Activated naive CD8-positive, alpha-beta T cell treated with anti-CD3 and anti-CD28 coated beads for 36 hours (primary cell): ENCODE data around the gene ELMO2. TPM values are rescaled to one million over a fixed set of nuclear protein-coding genes. Genes with fewer than 3 reads are reported as not detected.

Experiments
- DNase-seq: peaks from one replicate; pipeline ENCODE4 v3.0.0; 2021
- H3K27ac Mint-ChIP-seq: one replicate; pipeline ENCODE4 v1.8.0; 2022; ENCODE audit warnings: mild to moderate bottlenecking, moderate library complexity, mixed read lengths
- H3K27me3 Mint-ChIP-seq: one replicate; pipeline ENCODE4 v1.8.0; 2022; ENCODE audit warnings: mild to moderate bottlenecking, mixed read lengths
- H3K36me3 Mint-ChIP-seq: one replicate; pipeline ENCODE4 v1.8.0; 2021; ENCODE audit warnings: mild to moderate bottlenecking, mixed read lengths
- H3K4me1 Mint-ChIP-seq: one replicate; pipeline ENCODE4 v1.8.0; 2021; ENCODE audit warnings: mixed read lengths
- H3K4me3 Mint-ChIP-seq: one replicate; pipeline ENCODE4 v1.8.0; 2022; ENCODE audit warnings: mild to moderate bottlenecking, moderate library complexity, mixed read lengths
- H3K9me3 Mint-ChIP-seq: one replicate; pipeline ENCODE4 v1.8.0; 2022; ENCODE audit warnings: mixed read lengths
- total RNA-seq, 2 experiments: library from RNA; stranded (reverse); gene quantifications; one replicate each; pipeline ENCODE4 v1.2.3, GENCODE V29; 2021

The ELMO2 gene
- total RNA-seq, 2 experiments from 2014 or later, result 33.3 to 36.0 TPM

DNA sequence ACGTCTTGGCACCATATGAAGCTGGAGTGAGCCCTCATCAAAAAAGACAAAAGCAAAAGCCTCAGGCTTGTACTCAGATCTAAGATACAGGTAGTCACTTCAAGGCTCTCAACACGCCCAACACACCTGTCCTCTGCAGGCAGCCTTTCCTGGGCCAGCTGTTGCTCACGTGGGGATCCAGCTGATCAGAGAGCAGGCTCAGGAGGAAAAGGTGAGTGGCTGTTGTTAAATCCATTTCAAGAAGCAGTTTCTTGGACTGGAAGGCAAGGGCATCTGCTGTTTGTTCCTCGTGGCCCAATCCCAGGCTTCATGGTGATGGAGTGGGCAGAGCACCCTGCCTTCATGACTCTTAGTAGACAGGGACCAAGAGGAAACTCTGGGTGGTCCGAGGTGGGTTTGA lies 39.6 kb downstream of the ELMO2 start:
- H3K9me3 Mint-ChIP-seq, result no peaks in the 10 kb centered on the region
- no peak overlapping the region for H3K4me3 Mint-ChIP-seq
- peaks cover 31% of the 10 kb centered on the region for H3K36me3 Mint-ChIP-seq
- DNase-seq, result no peak
- H3K27ac Mint-ChIP-seq, result peak overlapping the region; percentile 82
- no peaks in the 10 kb centered on the region for H3K27me3 Mint-ChIP-seq
- H3K4me1 Mint-ChIP-seq, result peaks cover 66% of the 10 kb centered on the region

- no peak overlapping the region for H3K4me3 Mint-ChIP-seq
- DNase-seq, result no peak
Observed at GRCh38 chr20:46365487-46366220, 40.8 kb downstream of the ELMO2 start.

DNA sequence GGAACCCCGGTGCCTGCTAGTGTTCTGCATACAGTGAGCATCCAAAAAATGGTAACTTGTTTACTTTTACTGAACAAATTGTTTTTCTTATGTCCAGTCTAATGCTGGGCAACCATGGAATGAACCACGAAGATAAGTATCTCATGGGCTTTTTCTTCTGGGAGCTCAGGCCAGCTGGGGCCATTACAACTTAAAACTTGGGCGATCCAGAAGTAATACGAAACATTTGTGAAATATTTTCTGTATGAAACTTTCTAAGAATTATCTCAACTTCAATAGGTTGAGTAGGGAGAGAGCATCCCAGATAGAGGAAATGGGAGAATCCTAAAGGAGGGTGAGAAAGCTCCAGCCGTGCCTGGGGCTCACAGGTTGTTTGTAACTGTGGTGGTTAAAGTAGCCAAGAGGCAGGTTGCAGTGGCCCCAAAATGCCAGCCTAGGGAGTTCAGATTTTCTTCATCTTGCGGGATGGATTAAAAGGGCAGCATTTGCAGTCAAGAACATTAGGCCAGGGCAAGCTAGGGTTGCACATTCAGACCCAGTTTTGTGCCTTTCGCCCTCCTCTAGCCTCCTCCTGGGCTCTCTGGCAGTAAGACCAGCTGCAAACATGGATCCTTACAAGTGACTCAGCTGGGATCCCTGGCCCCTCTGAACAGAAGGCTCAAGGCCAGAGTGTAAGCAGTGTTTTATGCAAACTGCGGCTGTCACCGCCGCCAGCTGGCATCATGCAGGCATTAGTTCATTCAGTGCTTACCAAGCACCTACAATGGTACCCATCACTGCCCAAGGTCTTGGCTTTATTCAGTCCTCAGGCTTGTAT lies 41.5 kb downstream of the ELMO2 start:
- Mint-ChIP-seq H3K4me1 (peaks cover 72% of the 10 kb centered on the region), H3K27me3 (no peaks in the 10 kb centered on the region), H3K9me3 (no peaks in the 10 kb centered on the region), H3K4me3 (peak overlapping the region; percentile 98), H3K36me3 (peaks cover 32% of the 10 kb centered on the region), H3K27ac (peak overlapping the region; percentile 82)
- DNase-seq, result no peak

More at GRCh38 chr20:46365487-46366220, 40.8 kb downstream of the ELMO2 start:
- Mint-ChIP-seq H3K27ac (peak overlapping the region; percentile 82), H3K27me3 (no peaks in the 10 kb centered on the region), H3K9me3 (no peaks in the 10 kb centered on the region), H3K36me3 (peaks cover 34% of the 10 kb centered on the region), H3K4me1 (peaks cover 76% of the 10 kb centered on the region)

DNA sequence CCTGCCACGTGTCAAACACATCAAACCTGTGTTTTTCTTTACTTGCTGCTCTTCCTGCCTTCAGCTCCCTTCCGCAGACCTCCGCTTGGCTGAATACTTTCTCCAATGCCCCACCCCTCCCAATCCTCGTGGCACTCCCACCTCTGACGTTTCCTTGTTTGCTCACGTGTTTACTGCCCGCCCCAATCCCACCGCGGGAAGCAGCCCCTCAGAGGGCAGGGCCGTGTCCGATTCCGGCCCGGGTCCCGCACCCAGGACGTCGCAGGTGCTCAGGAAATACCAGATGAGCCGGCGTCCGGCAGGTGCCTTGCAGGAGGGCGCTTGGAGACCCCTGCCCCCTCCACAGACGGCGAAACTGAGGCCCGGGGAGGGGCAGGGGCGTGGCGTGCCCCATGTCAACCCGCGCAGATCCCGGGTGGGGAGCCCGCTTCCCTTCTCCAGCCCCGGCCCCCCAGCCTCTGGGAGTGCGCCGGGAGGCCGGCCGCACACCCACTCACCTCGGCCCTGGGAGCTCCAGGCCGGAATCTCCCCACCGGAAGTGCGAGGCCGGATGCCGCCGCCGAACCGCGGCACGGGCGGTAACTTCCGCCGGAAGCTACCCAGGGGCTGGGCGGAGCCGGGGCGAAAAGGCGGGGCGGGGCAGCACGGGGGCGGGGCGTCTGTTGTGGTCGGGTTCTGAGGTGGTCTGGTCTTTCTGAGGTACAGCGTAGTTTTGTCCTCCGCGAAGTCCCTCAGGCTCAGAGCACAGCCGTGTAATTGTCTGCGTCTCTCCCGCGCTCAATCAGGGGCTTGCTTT lies 42.3 kb downstream of the ELMO2 start:
- Mint-ChIP-seq H3K4me3 (peak overlapping the region; percentile 98), H3K27me3 (no peaks in the 10 kb centered on the region)

GRCh38 chr20:46362921-46363867 lies 43.2 kb downstream of the ELMO2 start:
- peaks cover 23% of the 10 kb centered on the region for H3K36me3 Mint-ChIP-seq
- no peaks in the 10 kb centered on the region for H3K27me3 Mint-ChIP-seq
- DNase-seq, result no peak
- H3K27ac Mint-ChIP-seq, result peak overlapping the region; percentile 80
- H3K4me3 Mint-ChIP-seq, result peak overlapping the region; percentile 98
- H3K4me1 Mint-ChIP-seq, result peaks cover 73% of the 10 kb centered on the region
- H3K9me3 Mint-ChIP-seq, result no peaks in the 10 kb centered on the region

More for the DNA sequence above, 42.3 kb downstream of the ELMO2 start:
- peak; percentile 87 for DNase-seq
- H3K4me1 Mint-ChIP-seq, result peaks cover 75% of the 10 kb centered on the region
- peaks cover 27% of the 10 kb centered on the region for H3K36me3 Mint-ChIP-seq
- no peaks in the 10 kb centered on the region for H3K9me3 Mint-ChIP-seq
- peak overlapping the region; percentile 80 for H3K27ac Mint-ChIP-seq

- Mint-ChIP-seq H3K27ac (peak overlapping the region; percentile 83), H3K9me3 (no peaks in the 10 kb centered on the region), H3K4me3 (peak overlapping the region; percentile 50), H3K27me3 (no peaks in the 10 kb centered on the region), H3K36me3 (peaks cover 28% of the 10 kb centered on the region), H3K4me1 (peaks cover 84% of the 10 kb centered on the region)
- no peak for DNase-seq
Observed at GRCh38 chr20:46361811-46362210, 44.6 kb downstream of the ELMO2 start.

DNA sequence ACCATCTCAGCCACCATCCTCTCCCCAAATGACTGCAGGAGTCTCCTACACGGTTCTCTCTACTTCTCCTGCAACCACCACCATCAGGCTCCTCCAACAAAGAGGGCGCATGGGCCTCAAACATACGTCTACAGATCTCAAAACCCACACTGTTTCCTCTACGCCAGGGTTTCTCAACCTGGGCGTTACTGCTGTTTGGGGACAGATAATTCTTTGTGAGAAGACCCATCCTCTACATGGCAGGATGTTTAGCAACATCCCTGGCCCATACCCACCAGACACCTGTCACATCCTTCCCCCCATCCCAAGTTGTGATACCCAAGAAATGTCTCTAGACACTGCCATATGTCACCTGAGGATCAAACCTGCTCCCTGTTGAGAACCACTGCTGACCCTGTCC lies 45.0 kb downstream of the ELMO2 start:
- peaks cover 28% of the 10 kb centered on the region for H3K36me3 Mint-ChIP-seq

GRCh38 chr20:46359233-46359751 lies 47.1 kb downstream of the ELMO2 start:
- Mint-ChIP-seq H3K27me3 (no peaks in the 10 kb centered on the region), H3K4me3 (no peak overlapping the region), H3K4me1 (peaks cover 67% of the 10 kb centered on the region), H3K36me3 (peaks cover 24% of the 10 kb centered on the region), H3K27ac (peak overlapping the region; percentile 40), H3K9me3 (no peaks in the 10 kb centered on the region)
- no peak for DNase-seq

More for the DNA sequence above, 45.0 kb downstream of the ELMO2 start:
- H3K27me3 Mint-ChIP-seq, result no peaks in the 10 kb centered on the region
- DNase-seq, result peak; percentile 20
- H3K4me1 Mint-ChIP-seq, result peaks cover 81% of the 10 kb centered on the region
- H3K9me3 Mint-ChIP-seq, result no peaks in the 10 kb centered on the region
- H3K4me3 Mint-ChIP-seq, result peak overlapping the region; percentile 50
- peak overlapping the region; percentile 83 for H3K27ac Mint-ChIP-seq

GRCh38 chr20:46358346-46359058 lies 47.9 kb downstream of the ELMO2 start:
- peaks cover 64% of the 10 kb centered on the region for H3K4me1 Mint-ChIP-seq
- H3K4me3 Mint-ChIP-seq, result no peak overlapping the region
- no peaks in the 10 kb centered on the region for H3K27me3 Mint-ChIP-seq
- H3K36me3 Mint-ChIP-seq, result peaks cover 21% of the 10 kb centered on the region
- H3K9me3 Mint-ChIP-seq, result no peaks in the 10 kb centered on the region
- peak overlapping the region; percentile 46 for H3K27ac Mint-ChIP-seq
- DNase-seq, result no peak

GRCh38 chr20:46357030-46357514 lies 49.3 kb downstream of the ELMO2 start:
- H3K27me3 Mint-ChIP-seq, result no peaks in the 10 kb centered on the region
- peaks cover 52% of the 10 kb centered on the region for H3K4me1 Mint-ChIP-seq
- peaks cover 18% of the 10 kb centered on the region for H3K36me3 Mint-ChIP-seq
- peak overlapping the region; percentile 82 for H3K27ac Mint-ChIP-seq
- H3K4me3 Mint-ChIP-seq, result peak overlapping the region; percentile 38
- H3K9me3 Mint-ChIP-seq, result no peaks in the 10 kb centered on the region
- peak; percentile 27 for DNase-seq

DNA sequence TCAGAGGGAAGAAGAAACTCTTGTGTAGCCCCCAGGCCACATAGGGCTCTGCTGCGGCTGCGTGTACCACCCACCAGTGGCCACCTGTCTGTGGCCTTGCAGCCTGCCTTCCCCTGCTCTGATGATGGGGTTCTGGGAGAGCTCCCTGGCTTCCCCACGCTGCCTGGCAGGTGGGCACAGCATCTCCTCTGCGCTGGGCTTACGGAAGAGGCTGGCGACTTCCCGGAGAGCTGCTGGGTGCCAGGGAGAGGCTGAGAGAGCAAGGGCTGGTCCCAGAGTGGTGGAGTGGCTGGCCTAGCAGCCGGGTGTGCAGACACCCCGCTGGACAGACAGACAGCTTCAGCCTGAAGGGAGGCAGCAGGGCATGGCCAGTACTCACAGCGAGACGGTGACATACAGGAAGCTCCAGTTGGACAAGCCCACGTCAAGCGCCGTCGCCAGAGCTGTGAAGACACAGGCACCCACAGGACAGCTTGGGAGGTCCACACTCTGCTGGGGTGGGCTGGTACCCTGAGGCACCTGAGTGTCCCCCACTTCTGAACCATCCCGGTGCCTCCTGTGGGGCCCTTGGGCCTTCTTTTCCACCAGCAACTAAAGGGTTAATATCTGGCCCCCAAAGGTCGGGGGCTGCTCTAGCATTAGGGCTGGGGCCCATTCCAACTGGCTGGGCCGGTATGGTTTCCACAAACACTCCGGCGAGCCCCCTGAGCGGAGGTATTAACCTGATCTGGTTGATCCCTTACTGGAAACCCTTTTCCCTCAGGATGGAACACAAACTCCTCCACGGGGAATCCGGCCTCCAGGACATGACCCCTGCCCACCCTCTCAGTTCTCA lies 50.0 kb downstream of the ELMO2 start:
- no peak for DNase-seq
- no peaks in the 10 kb centered on the region for H3K9me3 Mint-ChIP-seq

GRCh38 chr20:46355778-46356177 lies 50.6 kb downstream of the ELMO2 start:
- no peaks in the 10 kb centered on the region for H3K9me3 Mint-ChIP-seq
- no peak for DNase-seq
- H3K36me3 Mint-ChIP-seq, result peaks cover 14% of the 10 kb centered on the region
- H3K27me3 Mint-ChIP-seq, result no peaks in the 10 kb centered on the region
- H3K27ac Mint-ChIP-seq, result peak overlapping the region; percentile 58
- H3K4me3 Mint-ChIP-seq, result no peak overlapping the region
- H3K4me1 Mint-ChIP-seq, result peaks cover 43% of the 10 kb centered on the region

More for the DNA sequence above, 50.0 kb downstream of the ELMO2 start:
- Mint-ChIP-seq H3K27ac (peak overlapping the region; percentile 82), H3K36me3 (peaks cover 19% of the 10 kb centered on the region), H3K27me3 (no peaks in the 10 kb centered on the region), H3K4me3 (no peak overlapping the region), H3K4me1 (peaks cover 45% of the 10 kb centered on the region)
